NCI-H2171 (cell line): ENCODE results near the gene IL12RB1.

Experiments
- DNase-seq: peaks from one replicate; lab custom pipeline; 2025; lab: John Stamatoyannopoulos, UW

Gene IL12RB1

GRCh38 chr19:18086590-18087138, at the start of gene IL12RB1:
Gene IL12RB1 (minus strand): TSS chr19:18086934. CDS start chr19:18086823, 111 bp downstream.
- no peak for DNase-seq

- DNase-seq: no peak
These were observed 49.2 kb upstream of the IL12RB1 start for GRCh38 chr19:18135712-18136584.

GRCh38 chr19:18131841-18132596, 45.3 kb upstream of the IL12RB1 start:
- DNase-seq: no peak

DNA sequence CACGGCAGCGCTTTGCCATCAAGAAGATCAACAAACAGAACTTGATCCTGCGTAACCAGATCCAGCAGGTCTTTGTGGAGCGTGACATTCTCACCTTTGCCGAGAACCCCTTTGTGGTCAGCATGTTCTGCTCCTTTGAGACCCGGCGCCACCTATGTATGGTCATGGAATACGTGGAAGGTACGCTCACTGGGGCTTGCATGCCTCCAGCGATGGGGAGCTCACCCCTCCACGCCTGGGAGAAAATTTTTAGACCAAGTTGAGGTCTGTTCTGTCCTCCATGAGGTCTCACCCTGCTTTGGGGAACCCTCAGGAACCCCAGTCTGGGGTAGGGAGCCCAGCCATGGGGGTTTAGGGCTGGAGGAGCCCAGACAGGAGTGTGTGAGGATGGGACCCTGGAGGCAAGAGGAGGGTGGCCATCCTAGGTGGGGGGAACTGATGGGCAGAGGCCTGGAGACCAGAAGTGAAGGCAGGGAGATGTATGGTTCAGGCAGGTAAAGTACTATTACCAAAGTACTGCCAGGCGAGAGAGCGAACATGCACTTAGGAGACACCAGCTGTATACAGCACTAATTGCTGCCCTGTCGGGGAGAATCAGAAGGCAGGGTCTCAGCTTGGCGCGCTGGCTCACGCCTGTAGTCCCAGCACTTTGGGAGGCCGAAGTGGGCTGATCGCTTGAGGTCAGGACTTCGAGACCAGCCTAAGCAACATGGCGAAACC, 43.9 kb upstream of the IL12RB1 start:
- DNase-seq: no peak

GRCh38 chr19:18128805-18129204, 42.1 kb upstream of the IL12RB1 start:
- no peak for DNase-seq

DNA sequence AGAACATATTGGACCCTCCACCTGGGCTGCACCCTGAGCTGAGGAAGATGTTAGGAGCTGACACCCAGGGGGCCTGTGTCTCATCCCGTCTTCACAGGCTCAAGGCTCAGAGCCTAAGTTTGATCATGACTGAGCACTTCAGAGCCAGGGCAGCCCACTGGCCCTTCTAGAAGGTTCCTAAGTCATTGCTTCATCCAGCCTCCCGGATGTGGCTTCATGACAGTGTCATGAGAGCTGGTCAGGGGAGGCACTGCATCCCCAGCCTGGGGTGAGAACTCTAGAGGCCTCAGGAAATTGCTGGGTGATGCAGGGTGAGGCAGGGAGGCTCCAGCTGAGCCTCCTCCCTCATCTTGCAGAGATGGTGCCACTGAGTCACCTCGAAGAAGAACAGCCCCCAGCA, 41.3 kb upstream of the IL12RB1 start:
- DNase-seq: no peak

- no peak for DNase-seq
These were observed 39.4 kb upstream of the IL12RB1 start for GRCh38 chr19:18126097-18126496.

DNA sequence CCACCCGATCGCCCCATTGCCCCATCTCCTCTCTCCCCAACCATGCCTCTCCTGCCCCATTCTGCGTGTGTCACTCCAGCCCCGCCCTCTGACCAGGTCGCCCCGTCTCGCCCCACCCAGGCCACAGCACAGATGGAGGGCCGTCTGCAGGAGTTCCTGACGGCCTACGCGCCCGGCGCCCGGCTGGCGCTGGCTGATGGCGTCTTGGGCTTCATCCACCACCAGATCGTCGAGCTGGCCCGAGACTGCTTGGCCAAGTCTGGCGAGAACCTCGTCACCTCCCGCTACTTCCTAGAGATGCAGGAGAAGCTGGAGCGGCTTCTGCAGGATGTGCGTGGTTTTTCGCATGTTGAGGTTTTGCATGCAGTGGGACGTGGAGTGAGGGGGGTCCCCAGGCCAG, 37.1 kb upstream of the IL12RB1 start:
- no peak for DNase-seq

DNA sequence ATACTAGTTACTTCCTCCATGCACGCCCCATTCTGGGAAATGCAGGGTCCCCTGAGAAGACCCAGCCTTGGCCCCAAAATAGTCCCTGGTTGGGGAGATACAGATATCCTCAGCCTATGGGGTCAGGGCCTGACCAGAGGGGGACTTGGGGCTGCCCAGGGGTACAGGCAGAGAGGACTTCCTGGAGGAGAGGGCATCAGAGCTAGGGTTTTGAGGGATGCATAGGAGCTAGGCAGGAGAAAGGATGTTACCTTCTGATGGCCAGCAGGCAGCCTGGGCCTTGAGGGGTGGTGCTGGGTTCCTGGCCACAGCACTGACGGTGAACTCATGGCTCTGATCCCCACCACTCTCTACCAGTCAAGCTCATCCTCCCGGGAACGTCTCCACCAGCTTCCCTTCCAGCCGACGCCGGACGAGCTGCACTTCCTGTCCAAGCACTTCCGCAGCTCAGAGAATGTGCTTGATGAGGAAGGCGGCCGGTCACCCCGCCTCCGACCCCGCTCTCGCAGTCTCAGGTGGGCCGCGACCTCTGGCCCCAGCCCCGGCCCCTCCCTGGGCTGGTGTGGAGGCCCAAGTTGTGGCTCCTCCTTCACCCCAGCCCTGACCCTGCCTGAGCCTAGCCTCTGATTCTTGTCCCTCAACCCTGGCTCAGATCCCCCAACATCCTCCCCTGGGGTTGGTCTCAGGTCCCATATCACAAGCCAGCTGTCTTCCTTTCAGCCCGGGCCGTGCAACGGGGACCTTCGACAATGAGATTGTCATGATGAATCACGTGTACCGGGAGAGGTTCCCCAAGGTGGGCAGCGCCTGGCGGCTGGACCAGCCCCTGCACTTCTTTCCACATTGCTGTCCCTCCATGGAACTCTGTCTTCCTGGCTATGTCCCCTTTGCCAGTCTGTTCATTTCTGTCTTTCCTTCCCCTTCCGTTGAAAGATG, 36.4 kb upstream of the IL12RB1 start:
- no peak for DNase-seq

DNA sequence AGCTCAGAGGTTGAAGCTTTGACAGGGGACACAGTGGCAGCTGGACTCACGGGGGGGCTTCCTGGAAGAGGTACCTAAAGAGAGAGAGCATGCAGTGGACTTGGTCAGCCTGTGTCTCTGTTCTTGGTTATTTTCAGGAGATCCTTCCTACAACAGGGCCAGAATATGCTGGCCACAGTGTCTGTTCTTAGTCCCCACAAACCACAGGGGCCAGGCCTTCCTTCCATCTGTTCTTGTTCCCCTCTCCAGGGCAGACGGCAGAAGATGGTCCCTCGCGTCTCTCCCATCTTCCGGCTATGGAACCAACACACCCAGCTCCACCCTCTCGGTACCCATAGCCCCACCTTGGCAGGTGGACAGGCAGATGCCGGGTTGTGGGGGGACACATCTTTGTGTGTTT, 35.7 kb upstream of the IL12RB1 start:
- DNase-seq: no peak

- no peak for DNase-seq
These were observed 34.4 kb upstream of the IL12RB1 start for GRCh38 chr19:18121166-18121565.

DNA sequence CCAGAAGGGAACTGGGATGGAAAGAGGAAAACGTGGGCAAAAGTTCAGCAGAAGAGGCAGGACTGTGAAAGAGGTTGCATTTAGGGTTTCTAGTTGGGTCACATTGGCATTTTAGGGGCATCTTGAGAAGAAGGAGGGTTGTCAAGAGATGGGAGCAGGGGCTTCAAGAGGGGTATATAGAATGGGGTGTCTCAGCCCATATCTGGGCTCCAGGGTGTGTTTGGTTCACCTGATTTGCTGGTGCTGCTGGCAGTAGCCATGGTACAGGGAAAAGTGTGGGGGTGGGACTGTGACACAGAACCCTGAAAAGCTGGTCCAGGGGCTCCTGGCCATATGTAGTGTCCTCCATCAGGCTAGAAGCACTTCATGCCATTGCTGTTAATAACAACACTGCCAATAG, 33.4 kb upstream of the IL12RB1 start:
- DNase-seq: no peak

GRCh38 chr19:18119717-18120105, 33.0 kb upstream of the IL12RB1 start:
- no peak for DNase-seq

GRCh38 chr19:18119013-18119716, 32.4 kb upstream of the IL12RB1 start:
- DNase-seq: no peak

GRCh38 chr19:18118420-18119012, 31.8 kb upstream of the IL12RB1 start:
- no peak for DNase-seq

- DNase-seq: peak; percentile 91
These were observed 31.1 kb upstream of the IL12RB1 start for GRCh38 chr19:18117692-18118378.

- DNase-seq: no peak
These were observed 30.6 kb upstream of the IL12RB1 start for GRCh38 chr19:18117364-18117691.

DNA sequence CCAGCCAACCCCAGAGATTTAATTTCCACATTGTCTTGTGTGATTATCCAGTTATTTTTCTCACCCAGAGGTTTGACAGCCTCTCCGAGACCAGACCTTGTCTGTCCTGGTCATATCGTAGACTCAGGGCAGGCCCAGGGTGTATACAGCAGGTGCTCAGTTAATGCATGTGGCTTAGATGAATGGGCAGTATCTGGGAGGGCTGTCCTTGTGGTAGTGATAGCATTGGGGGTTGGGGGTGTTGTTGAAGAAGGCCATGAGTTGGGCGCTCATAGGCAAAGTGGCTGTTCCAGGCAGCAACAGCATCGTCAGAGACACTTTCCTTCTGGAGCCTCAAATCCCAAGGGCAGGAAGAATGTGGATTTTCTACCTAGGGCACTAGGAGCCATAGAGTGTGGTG, 27.7 kb upstream of the IL12RB1 start:
- no peak for DNase-seq

- DNase-seq: no peak
These were observed 27.1 kb upstream of the IL12RB1 start for GRCh38 chr19:18113827-18114226.
